HG02973 (cell line): ENCODE measurements around the gene CLCN1.
"Not testable (repeated sequence)": the region's sequence is repeated elsewhere in the genome, so short reads cannot be mapped to it uniquely, and the experiment has no call there.

Experiments
- ATAC-seq: cut with Tn5 transposase; IDR thresholded peaks from one replicate; pipeline ENCODE4 v1.9.1; 2021; ENCODE audit warnings: moderate library complexity; ENCODE audit not compliant: unreplicated experiment

The CLCN1 gene

DNA sequence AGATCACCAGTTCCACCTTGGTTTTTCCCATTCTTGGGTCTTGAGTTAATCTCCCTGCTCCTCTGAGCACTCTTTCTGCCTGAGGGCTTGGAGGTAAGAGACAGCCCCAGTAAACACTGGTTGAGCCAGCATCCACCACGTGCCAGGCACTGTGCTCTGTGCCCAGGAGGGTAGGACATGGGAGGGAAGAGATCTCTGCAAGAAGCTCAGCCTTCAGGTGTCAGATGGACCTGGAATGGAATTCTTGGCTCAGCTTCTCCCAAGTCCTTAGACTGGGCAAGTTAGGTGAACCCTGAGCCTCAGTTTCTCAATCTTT lies 67.7 kb downstream of the CLCN1 start:
- no peak for ATAC-seq

- no peak for ATAC-seq
Observed at GRCh38 chr7:143384148-143384547, 68.2 kb downstream of the CLCN1 start.

- ATAC-seq: no peak
Observed at GRCh38 chr7:143384661-143385631, 69.0 kb downstream of the CLCN1 start.

DNA sequence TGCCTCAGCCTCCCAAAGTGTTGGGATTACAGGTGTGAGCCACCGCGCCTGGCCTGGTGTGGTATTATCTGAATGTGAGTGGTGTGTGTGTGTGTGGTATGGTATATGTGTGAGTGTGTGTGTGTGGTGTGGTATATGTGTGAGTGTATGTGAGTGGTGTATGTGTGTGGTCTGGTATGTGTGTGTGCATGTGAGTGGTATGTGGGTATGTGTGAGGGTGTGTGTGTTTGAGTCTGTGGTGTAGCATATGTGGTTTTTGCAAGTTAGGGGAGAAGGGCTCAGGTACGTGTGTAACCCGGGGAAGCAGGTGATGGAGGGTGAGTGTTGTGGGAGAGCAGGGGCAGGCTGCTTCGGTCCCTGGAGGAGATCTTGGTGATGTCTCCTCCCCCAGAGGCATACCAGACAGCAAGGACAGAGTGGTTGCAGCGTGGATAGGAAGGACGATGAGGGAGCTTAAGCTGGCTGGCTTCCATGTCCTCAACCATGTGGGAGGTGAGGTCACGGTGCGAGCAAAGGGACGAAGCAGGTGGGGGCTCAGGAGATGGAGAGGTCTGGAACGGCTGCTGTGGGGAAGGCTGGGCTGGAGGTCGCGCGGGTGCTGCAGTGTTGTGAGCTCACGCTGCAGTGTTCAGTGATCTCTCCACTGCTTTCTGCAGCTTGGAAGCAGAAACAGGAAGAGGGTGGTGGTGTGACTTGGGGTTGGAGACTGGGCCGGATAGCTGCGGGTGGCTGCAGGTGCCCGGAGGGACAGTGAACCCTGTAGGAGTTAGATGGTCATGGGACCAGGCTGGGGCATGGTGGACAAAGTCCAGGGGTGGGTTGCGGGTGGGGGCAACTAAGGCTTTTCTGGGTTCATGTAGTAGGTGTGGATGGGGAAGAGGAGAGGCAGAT lies 70.2 kb downstream of the CLCN1 start:
- no peak for ATAC-seq

GRCh38 chr7:143387156-143387975 lies 71.5 kb downstream of the CLCN1 start:
- no peak for ATAC-seq

DNA sequence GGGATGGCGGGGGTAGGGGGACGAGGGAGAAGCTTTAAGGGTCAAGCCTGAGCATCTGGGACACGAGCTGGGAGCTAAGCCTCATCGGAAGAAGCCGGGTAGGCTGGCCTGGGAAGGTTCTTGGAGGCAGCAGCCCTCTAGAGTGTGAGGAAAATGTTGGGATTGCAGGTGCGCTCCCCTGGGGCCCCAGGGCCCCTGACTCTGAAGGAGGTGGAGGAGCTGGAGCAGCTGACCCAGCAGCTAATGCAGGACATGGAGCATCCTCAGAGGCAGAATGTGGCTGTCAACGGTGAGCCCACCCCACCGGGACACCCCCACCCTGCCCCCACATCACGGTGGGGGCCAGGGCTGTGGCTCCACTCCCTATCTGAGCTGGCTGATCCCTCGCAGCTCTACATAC lies 72.1 kb downstream of the CLCN1 start:
- no peak for ATAC-seq

DNA sequence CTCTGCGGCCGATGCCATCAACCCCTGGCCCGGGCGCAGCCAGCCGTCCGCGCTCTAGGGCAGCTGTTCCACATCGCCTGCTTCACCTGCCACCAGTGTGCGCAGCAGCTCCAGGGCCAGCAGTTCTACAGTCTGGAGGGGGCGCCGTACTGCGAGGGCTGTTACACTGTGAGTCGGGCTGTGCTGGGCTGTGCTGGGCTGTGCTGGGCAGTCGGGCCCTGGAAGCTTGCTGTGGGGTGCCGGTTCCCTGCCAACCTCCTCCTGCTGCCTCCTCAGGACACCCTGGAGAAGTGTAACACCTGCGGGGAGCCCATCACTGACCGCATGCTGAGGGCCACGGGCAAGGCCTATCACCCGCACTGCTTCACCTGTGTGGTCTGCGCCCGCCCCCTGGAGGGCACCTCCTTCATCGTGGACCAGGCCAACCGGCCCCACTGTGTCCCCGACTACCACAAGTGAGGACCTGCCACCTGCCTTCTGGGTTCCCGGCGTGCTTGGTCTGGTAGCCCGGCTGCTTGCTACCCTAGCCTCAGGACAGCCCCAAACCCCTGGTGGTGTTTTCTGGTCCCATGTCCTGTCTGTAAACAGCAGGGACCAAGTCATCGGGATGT lies 72.7 kb downstream of the CLCN1 start:
- ATAC-seq: no peak

DNA sequence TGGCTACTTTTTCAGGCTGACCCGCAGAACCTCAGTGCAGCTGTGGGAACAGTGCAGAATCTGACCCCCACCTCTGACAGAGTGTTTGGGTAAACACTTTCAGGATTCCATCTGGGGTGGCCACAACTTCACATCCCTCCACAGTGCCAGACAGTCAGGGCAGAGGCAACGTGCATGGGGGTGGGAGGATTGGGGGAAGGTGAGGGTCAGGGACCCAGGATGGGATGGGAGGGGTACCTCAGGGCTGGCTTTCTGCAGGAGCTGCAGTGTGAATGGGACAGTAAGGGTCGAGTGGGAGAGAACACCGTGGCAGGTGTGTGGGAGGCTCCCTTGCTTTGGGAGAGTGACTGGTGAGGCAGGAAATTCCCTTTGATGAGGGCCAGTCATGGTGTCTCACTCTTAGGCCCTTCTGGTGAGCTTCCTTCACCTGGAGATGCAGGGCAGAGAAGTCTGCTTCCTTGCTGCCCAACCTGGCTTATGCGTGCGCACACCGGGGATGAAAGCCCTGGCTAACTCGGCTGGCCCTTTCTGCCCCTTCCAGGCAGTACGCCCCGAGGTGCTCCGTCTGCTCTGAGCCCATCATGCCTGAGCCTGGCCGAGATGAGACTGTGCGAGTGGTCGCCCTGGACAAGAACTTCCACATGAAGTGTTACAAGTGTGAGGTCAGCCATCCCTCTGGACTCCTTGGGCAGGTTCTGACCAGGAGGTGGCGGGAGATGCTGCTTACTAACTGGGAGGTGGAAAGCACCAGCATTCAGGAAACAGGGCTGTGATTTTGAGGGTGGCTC lies 73.6 kb downstream of the CLCN1 start:
- no peak for ATAC-seq

- no peak for ATAC-seq
Observed at GRCh38 chr7:143390104-143390772, 74.3 kb downstream of the CLCN1 start.

GRCh38 chr7:143390773-143391317 lies 74.9 kb downstream of the CLCN1 start:
- no peak for ATAC-seq

GRCh38 chr7:143391462-143392404 lies 75.8 kb downstream of the CLCN1 start:
- ATAC-seq: no peak

GRCh38 chr7:143392427-143392826 lies 76.5 kb downstream of the CLCN1 start:
- not testable (repeated sequence) for ATAC-seq

DNA sequence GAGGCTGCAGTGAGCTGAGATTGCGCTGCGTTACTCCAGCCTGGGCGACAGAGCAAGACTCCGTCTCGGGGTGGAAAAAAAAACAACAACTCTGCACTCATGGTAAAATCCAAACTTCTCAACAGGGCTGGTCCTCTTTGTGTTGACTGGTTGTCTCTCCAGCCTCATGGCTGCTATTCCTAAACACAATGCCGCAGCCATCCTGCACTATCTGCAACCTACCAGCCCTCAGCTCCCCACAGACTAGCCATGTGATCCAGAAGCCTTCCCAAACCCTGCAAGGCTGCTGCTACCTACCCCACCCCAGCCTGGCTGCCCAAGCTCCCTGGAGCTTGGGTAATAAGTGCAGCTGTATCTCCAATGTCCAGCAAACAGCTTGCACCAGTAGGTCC lies 77.0 kb downstream of the CLCN1 start:
- no peak for ATAC-seq

- ATAC-seq: no peak
Observed at GRCh38 chr7:143393267-143394041, 77.5 kb downstream of the CLCN1 start.

GRCh38 chr7:143394068-143394467 lies 78.2 kb downstream of the CLCN1 start:
- ATAC-seq: no peak

DNA sequence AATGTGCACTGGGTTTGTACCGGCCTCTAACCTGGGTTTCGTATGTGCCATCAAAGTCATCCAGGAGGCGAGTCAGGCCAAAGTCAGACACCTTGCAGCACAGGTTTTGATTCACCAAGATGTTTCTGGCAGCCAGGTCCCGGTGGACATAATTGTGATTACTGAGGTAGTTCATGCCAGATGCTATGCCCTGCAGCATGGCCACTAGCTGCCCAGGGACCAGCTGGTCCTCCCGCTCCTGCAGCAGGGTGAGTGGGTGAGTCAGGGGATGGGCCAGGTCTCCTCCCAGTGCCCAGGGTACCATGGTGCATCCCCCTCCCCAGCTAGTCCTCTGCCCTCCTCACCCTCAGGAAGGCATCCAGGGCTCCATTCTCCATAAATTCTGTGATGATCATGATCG lies 78.9 kb downstream of the CLCN1 start:
- no peak for ATAC-seq
